Activated naive CD8-positive, alpha-beta T cell treated with anti-CD3 and anti-CD28 coated beads, Interleukin-2, amount 10 ng/mL, durations not matched to agents 7 days and 5 days (primary cell): ENCODE measurements around the gene CHN1. TPM values are rescaled to one million over a fixed set of nuclear protein-coding genes. Genes with fewer than 3 reads are reported as not detected.

Source experiments
- ATAC-seq: fragments of 150-1000 bp; cut with Tn5 transposase; one replicate; pipeline ENCODE4 v1.10.0; 2021; ENCODE audit warnings: low read depth, moderate library complexity
- POLR2A ChIA-PET: fragments of 350-600 bp; sonication (Branson Sonifier 250); formaldehyde crosslinking; loops from one replicate; lab custom pipeline; 2021; ENCODE audit warnings: antibody characterized with exemption; lab: Charles Lee
- DNase-seq: peaks from one replicate; pipeline ENCODE4 v3.0.0; 2021
- H3K27ac Mint-ChIP-seq: one replicate; pipeline ENCODE4 v1.8.0; 2022; ENCODE audit warnings: mild to moderate bottlenecking, mixed read lengths
- H3K27me3 Mint-ChIP-seq: one replicate; pipeline ENCODE4 v1.8.0; 2022; ENCODE audit warnings: mild to moderate bottlenecking, moderate library complexity, mixed read lengths
- H3K36me3 Mint-ChIP-seq: one replicate; pipeline ENCODE4 v1.8.0; 2021; ENCODE audit warnings: mild to moderate bottlenecking, mixed read lengths
- H3K4me1 Mint-ChIP-seq: one replicate; pipeline ENCODE4 v1.8.0; 2021; ENCODE audit warnings: mixed read lengths
- H3K4me3 Mint-ChIP-seq: one replicate; pipeline ENCODE4 v1.8.0; 2022; ENCODE audit warnings: mild to moderate bottlenecking, moderate library complexity, mixed read lengths
- H3K9me3 Mint-ChIP-seq: one replicate; pipeline ENCODE4 v1.8.0; 2021; ENCODE audit warnings: mixed read lengths
- total RNA-seq, 2 experiments: library from RNA; stranded (reverse); gene quantifications; one replicate each; pipeline ENCODE4 v1.2.3, GENCODE V29; 2021

Gene CHN1
- total RNA-seq, 2 experiments from 2014 or later = 3.5 to 3.7 TPM

DNA sequence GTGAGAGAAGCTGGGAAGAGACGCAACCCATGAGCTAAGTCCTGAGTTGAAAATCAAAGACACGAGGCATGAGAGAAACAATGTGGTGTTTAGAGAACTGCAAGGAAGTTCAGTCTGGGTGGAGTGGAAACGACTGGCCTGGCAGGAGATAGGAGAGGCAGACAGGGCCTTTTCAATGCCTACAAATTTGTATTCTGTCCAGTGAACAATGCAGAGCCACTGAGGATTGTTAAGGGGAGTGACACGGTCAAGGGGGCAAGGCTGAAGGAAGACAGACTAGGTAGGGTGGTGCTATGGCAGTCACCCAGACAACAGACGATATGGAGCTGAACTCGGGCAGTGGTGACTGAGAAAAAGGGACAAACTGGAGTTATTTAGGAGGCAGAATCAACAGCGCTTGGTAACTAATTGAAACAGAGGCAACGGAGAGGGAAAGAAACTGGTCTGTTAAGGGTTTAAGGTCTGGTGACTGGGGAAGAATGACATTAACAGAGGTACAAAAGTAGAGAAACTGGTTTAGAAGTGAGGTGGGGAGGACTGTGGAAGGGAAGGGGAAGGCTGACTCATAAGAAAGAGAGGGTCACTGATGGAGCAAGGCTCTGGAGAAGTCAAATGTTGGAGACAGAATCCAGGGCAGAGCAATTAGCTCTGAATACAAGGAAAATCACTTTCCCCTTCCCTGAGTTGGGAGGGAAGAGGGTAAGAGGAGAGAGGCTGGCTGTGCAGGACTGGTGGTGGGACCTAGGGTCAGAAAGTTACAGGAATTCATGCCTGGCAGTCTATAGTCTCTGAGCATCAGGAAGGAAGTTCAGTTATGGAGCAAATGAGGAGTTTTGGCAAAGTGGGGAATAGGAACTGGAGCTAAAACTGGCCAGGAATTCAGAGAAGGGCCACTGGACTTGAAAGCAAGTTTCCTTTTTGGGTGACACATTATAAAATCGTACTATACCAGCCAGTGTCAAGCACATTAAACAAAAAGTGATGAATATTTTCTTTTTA, 177.5 kb downstream of the CHN1 start:
- POLR2A ChIA-PET = no interaction called here
- Mint-ChIP-seq H3K36me3 (no peaks in the 10 kb centered on the region), H3K4me1 (no peaks in the 10 kb centered on the region), H3K27me3 (no peaks in the 10 kb centered on the region), H3K4me3 (no peak overlapping the region), H3K9me3 (no peaks in the 10 kb centered on the region), H3K27ac (no peak overlapping the region)
- DNase-seq (no peak), ATAC-seq (no peak)

DNA sequence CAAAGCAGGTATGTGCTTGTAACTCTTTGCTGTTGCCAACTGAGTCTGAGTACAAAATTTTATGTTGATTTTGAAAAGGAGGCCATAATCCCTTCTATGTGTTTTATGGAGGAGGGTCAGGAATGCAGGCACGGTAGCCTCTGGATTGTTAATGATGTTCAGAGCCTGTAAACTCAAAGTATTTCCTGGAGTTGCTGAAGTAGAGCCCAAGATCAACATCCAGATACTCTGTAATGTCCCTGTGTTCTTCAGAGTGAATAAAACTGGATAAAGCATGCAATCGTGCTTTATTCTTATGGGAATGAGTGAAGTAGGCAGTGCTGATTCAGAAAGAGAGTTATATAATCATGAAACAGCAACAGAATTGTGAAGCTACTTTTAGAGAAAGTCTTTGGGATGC, 179.1 kb downstream of the CHN1 start:
- no peaks in the 10 kb centered on the region for H3K36me3 Mint-ChIP-seq
- no peaks in the 10 kb centered on the region for H3K9me3 Mint-ChIP-seq
- H3K27me3 Mint-ChIP-seq = peaks cover 2% of the 10 kb centered on the region
- POLR2A ChIA-PET = no interaction called here
- H3K27ac Mint-ChIP-seq = no peak overlapping the region
- H3K4me3 Mint-ChIP-seq = no peak overlapping the region
- H3K4me1 Mint-ChIP-seq = no peaks in the 10 kb centered on the region
- ATAC-seq (no peak), DNase-seq (no peak)

DNA sequence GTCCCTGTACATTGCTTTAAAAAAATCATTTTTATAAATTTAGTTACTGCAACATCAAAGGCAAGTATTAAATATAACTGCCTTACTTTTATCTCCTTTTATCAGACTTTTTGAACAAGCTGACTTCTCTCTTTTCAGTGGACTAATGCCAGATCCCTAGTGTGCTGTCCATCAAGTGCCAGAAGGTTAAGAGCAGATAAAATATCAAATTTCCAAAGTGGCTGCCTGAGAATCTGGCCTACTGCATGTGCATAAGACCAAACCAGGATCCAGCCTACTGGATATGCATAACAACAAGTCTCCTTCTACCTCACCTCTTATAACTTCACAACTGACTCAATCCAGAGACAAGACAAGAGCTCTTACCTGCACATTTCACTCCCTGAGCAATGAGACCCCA, 181.1 kb downstream of the CHN1 start:
- POLR2A ChIA-PET = no interaction called here
- Mint-ChIP-seq H3K27ac (no peak overlapping the region), H3K36me3 (no peaks in the 10 kb centered on the region), H3K4me1 (peaks cover 2% of the 10 kb centered on the region), H3K9me3 (no peaks in the 10 kb centered on the region), H3K4me3 (no peak overlapping the region), H3K27me3 (peaks cover 6% of the 10 kb centered on the region)
- DNase-seq = no peak
- ATAC-seq = no peak

DNA sequence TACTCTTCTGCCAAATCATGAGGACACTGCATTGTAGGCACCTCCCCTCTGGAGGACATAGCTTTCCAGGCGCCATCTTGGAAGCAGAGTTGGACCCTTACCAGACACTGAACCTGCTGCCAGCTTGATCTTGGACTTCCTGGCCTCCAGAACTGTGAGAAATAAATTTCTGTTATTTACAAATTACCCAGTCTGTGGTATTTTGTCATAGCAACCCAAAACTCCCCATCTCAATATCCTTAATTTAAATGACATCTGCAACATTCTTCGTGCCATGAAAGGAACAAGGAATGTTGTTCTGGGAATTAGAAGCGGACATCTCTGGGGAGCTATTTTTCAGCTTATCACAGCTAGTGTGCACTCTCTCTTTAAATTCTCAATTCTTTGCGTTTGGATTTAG, 183.6 kb downstream of the CHN1 start:
- POLR2A ChIA-PET = no interaction called here
- Mint-ChIP-seq H3K9me3 (no peaks in the 10 kb centered on the region), H3K4me1 (peaks cover 2% of the 10 kb centered on the region), H3K36me3 (no peaks in the 10 kb centered on the region), H3K27me3 (peaks cover 6% of the 10 kb centered on the region), H3K27ac (no peak overlapping the region), H3K4me3 (no peak overlapping the region)
- ATAC-seq (no peak), DNase-seq (no peak)

DNA sequence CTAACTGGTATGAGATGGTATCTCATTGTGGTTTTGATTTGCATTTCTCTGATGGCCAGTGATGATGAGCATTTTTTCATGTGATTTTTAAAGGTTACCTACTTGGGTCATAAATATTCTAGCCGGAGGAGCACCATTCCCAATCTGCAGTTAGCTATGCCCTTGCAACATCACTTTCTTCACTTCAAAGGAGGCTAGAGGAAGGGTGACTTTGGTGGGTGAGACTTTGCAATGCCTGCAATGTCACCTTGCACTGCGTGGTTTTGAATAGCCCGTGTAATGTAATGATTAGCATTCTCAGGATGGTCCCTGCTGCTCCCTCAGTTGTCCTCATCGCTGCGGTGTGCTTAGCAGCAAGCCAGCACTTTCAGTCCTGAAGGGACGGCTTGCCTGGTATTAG, 184.8 kb downstream of the CHN1 start:
- ATAC-seq (no peak), DNase-seq (no peak)
- POLR2A ChIA-PET = no interaction called here
- peaks cover 6% of the 10 kb centered on the region for H3K27me3 Mint-ChIP-seq
- no peaks in the 10 kb centered on the region for H3K36me3 Mint-ChIP-seq
- no peaks in the 10 kb centered on the region for H3K9me3 Mint-ChIP-seq
- no peak overlapping the region for H3K4me3 Mint-ChIP-seq
- peaks cover 2% of the 10 kb centered on the region for H3K4me1 Mint-ChIP-seq
- no peak overlapping the region for H3K27ac Mint-ChIP-seq

DNA sequence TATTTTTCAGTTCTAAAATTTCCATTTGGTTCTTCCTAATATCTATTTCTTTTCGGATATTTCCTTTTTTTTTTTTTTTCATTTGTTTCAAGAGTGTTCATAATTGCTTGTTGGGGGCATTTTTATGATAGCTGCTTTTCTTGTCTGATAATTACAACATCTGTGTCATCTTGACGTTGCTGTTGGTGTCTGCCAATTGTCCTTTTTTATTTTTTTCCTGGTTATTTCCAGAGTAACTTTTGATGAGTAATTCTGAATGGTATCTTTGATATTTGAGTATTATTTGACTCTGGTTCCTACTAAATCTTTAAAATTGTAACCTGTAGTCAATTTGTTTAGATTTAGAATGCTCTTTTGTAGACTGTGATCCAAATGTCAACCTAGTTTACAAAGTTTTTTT, 189.7 kb downstream of the CHN1 start:
- H3K4me1 Mint-ChIP-seq = peaks cover 3% of the 10 kb centered on the region
- POLR2A ChIA-PET = no interaction called here
- H3K27ac Mint-ChIP-seq = no peak overlapping the region
- H3K9me3 Mint-ChIP-seq = no peaks in the 10 kb centered on the region
- H3K27me3 Mint-ChIP-seq = peaks cover 4% of the 10 kb centered on the region
- no peaks in the 10 kb centered on the region for H3K36me3 Mint-ChIP-seq
- no peak overlapping the region for H3K4me3 Mint-ChIP-seq
- no peak for DNase-seq
- ATAC-seq = no peak

DNA sequence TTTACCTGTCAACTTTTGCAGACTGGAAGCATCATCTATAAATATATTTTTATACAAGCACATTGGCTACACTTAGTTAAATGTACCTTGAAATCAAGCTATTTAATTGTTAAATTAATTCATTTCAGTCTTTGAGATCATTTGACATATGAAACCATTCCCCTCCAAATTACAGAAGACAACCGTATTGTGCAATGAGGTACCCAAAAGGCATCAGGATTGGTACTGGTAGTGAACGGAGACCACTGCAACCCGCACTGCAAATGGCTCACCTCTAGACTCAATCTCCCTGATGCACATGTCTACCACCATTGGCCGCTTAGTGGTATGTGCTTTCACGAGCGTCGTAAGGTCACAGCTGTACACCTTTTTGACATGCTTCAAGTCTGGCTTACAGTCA, 193.1 kb downstream of the CHN1 start:
- H3K36me3 Mint-ChIP-seq = no peaks in the 10 kb centered on the region
- POLR2A ChIA-PET = no interaction called here

DNA sequence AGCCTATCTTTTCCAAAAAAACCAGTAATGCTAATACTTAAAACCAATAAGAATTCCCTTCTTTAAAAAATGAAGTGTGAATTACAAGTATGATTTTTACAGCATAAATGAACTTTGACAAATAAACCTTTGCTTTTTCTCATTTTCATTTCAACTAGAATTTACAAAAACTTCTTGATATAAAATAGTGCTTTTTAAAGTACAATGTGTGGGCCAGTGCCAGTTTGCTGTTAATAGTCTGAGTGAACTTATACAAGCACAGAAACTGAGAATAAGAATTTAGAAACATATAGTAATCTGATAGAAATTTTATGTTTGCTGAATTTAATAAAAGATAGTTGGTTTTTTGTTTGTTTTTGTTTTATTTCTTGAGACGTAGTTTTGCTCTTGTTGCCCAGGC, 197.2 kb downstream of the CHN1 start:
- Mint-ChIP-seq H3K9me3 (no peaks in the 10 kb centered on the region), H3K4me1 (peaks cover 2% of the 10 kb centered on the region), H3K27me3 (peaks cover 6% of the 10 kb centered on the region), H3K4me3 (no peak overlapping the region), H3K36me3 (peaks cover 3% of the 10 kb centered on the region), H3K27ac (no peak overlapping the region)
- POLR2A ChIA-PET = no interaction called here
- no peak for ATAC-seq
- DNase-seq = no peak

More for the DNA sequence above, 193.1 kb downstream of the CHN1 start:
- no peak for ATAC-seq
- Mint-ChIP-seq H3K27ac (no peak overlapping the region), H3K4me1 (peaks cover 2% of the 10 kb centered on the region), H3K4me3 (no peak overlapping the region), H3K9me3 (no peaks in the 10 kb centered on the region), H3K27me3 (no peaks in the 10 kb centered on the region)
- no peak for DNase-seq

DNA sequence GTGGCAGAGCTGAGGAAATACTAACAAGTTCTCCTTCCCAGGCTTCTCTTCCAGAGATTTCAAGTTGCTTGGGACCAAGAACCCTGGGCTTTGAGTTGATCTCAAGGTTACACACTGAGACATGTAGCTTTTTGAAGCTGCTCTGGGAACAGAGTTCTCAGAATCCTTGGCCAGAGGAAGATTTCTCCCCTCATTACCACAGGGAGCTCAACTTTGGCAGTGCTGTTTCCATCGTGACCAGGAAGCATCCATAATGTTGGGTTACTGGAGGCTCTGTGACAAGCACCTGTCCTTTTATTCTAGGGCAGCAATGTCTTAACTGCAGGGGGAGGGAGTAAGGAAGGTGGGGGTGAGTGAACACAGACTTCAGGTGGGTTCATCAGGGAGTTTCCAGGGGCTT, 199.4 kb downstream of the CHN1 start:
- peaks cover 6% of the 10 kb centered on the region for H3K27me3 Mint-ChIP-seq
- ATAC-seq (no peak), DNase-seq (no peak)
- H3K4me1 Mint-ChIP-seq = peaks cover 2% of the 10 kb centered on the region
- H3K36me3 Mint-ChIP-seq = peaks cover 3% of the 10 kb centered on the region
- POLR2A ChIA-PET = interaction anchor here (0.5 kb wide), 1 partner anchor 516 kb away, joined by 6 read pairs; no protein-coding TSS in a partner anchor
- H3K27ac Mint-ChIP-seq = no peak overlapping the region
- H3K4me3 Mint-ChIP-seq = no peak overlapping the region
- H3K9me3 Mint-ChIP-seq = no peaks in the 10 kb centered on the region

DNA sequence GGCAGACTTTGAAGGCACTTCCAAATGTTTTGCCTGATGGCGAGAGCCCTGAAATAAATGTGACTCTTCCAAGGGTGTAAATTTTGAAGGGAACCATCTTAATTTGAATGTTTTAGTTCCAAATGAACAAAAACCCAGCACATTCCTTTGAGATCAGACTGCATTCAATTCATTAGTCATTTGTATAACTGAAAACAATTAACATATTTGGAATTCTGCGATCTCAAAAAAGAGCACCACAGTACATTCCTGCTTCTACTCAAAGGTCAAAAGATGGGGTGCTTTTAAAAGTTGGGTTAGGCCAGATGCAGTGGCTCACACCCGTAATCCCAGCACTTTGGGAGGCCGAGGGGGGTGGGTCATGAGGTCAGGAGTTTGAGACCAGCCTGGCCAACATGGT, 202.7 kb downstream of the CHN1 start:
- POLR2A ChIA-PET = no interaction called here
- no peak for ATAC-seq
- Mint-ChIP-seq H3K9me3 (no peaks in the 10 kb centered on the region), H3K36me3 (peaks cover 3% of the 10 kb centered on the region), H3K27me3 (peaks cover 6% of the 10 kb centered on the region), H3K27ac (no peak overlapping the region), H3K4me1 (no peaks in the 10 kb centered on the region), H3K4me3 (no peak overlapping the region)
- no peak for DNase-seq

DNA sequence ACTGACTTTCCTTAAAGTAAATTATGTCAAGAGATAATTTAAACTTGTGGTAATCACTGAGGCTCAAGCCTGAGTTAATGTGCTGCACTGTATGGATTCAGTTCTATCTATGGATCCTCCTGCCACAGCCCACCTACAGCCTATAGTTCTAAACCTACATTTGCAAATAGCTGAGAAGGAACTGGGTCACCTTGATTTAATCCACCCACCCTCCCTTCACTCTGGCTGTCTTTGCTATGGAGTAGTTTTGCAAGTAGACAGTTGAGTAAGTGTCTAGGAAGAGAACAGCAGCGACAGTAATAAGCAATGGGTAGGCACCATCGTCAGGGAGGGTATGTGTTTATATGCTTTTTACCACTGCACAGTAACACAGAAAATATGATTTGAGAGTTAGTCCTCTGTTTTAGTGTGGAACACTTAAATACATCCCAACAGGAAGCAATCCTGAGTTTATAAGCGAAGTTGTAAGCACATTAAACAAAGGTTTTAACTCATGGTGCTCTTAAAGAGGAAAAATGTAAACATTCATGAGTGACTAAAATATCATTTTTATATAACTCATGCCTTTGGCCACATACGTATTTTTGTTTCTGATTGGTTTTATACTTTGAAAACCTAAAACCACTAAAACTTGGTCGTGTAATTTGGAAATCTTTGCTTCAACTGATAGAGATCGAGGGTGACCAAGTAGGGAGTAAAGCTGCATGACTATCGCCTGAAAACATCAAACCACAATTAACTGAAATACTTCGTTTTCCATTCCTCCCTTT, 204.6 kb downstream of the CHN1 start:
- Mint-ChIP-seq H3K36me3 (peaks cover 3% of the 10 kb centered on the region), H3K27ac (no peak overlapping the region), H3K9me3 (no peaks in the 10 kb centered on the region), H3K27me3 (peaks cover 6% of the 10 kb centered on the region), H3K4me1 (no peaks in the 10 kb centered on the region), H3K4me3 (no peak overlapping the region)
- POLR2A ChIA-PET = no interaction called here
- ATAC-seq (no peak), DNase-seq (no peak)

DNA sequence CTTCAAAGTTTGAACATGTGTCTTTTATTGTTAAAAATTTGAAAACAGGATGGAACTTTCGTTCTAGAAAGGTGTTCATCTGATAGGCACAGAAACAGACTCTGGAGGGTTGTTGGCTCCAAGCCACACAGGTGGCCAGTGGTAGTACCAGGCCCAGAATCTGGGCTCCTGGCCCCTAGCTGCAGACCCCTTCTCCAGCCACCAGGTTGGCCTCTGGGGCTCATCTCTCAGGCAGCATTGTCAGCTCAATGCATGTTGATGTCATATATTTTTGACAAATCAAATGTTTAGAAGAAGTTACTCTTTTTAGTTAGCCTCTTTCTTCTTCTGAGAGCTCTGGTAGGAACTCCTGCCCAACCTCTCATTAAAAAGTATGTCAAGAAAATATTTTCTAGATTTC, 206.4 kb downstream of the CHN1 start:
- POLR2A ChIA-PET = no interaction called here
- H3K4me1 Mint-ChIP-seq = peaks cover 2% of the 10 kb centered on the region
- H3K27ac Mint-ChIP-seq = no peak overlapping the region
- no peaks in the 10 kb centered on the region for H3K27me3 Mint-ChIP-seq
- no peak overlapping the region for H3K4me3 Mint-ChIP-seq
- no peak for ATAC-seq
- H3K36me3 Mint-ChIP-seq = no peaks in the 10 kb centered on the region
- H3K9me3 Mint-ChIP-seq = no peaks in the 10 kb centered on the region
- DNase-seq = no peak

DNA sequence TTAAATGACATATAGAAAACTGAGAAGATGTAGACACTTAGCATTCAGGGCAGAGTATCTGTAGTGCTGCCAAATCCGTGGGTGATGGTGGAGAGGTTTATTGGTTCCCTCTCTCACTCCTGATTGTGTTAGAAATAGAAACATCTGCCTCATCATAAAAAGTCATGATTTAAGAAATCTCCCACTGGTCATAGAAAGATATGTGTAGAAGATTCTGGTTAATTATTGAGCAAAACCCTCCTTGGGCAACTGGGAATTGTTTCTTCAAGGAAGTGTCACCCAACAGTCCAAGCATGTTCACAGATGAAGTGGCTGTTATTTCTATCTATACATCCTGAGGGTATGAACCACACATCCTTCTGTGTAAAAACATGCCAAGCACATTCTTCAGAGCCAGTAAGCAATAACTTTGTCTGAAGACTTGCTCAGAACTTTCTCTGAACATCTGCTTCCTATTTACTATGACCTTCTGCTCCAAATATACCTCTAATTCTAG, 207.4 kb downstream of the CHN1 start:
- Mint-ChIP-seq H3K27ac (no peak overlapping the region), H3K27me3 (no peaks in the 10 kb centered on the region), H3K9me3 (no peaks in the 10 kb centered on the region), H3K4me1 (peaks cover 2% of the 10 kb centered on the region), H3K36me3 (no peaks in the 10 kb centered on the region), H3K4me3 (no peak overlapping the region)
- no peak for DNase-seq
- ATAC-seq = no peak
- POLR2A ChIA-PET = no interaction called here
